ENCODE data around the gene SMARCE1.

SMARCE1 gene

GRCh38 chr17:40645291-40645690, 2.3 kb downstream of the SMARCE1 start:
- Histone ChIP-seq H3K9ac (ENCODE audit: low read depth, low read length) (peak overlapping the region; percentile 97), H3K4me1 (ENCODE audit: control insufficient read depth, insufficient read depth, low read length) (peaks cover 13% of the 10 kb centered on the region), H3K9me3 (replicated peaks; ENCODE audit: low read length) (no peaks in the 10 kb centered on the region), H3K27me3 (ENCODE audit: control insufficient read depth, insufficient read depth, low read length) (no peaks in the 10 kb centered on the region), H3K36me3 (ENCODE audit: insufficient read depth, low read length) (peaks cover 51% of the 10 kb centered on the region), H3K4me3 (ENCODE audit: low read length) (no peak overlapping the region), H3K4me2 (ENCODE audit: low read length) (peak overlapping the region; percentile 80)

GRCh38 chr17:40637931-40638330, 9.7 kb downstream of the SMARCE1 start:
- H3K4me1 ChIP-seq (ENCODE audit: control insufficient read depth, insufficient read depth, low read length): no peaks in the 10 kb centered on the region
- H3K4me3 ChIP-seq (ENCODE audit: low read length): no peak overlapping the region
- no peak overlapping the region for H3K4me2 ChIP-seq (ENCODE audit: low read length)
- no peak overlapping the region for H3K9ac ChIP-seq (ENCODE audit: low read depth, low read length)
- no peaks in the 10 kb centered on the region for H3K9me3 ChIP-seq (replicated peaks; ENCODE audit: low read length)
- peaks cover 92% of the 10 kb centered on the region for H3K36me3 ChIP-seq (ENCODE audit: insufficient read depth, low read length)
- H3K27me3 ChIP-seq (ENCODE audit: control insufficient read depth, insufficient read depth, low read length): no peaks in the 10 kb centered on the region

- H3K36me3 ChIP-seq (ENCODE audit: insufficient read depth, low read length): peaks cover 96% of the 10 kb centered on the region
- H3K9ac ChIP-seq (ENCODE audit: low read depth, low read length): no peak overlapping the region
- no peaks in the 10 kb centered on the region for H3K4me1 ChIP-seq (ENCODE audit: control insufficient read depth, insufficient read depth, low read length)
- H3K4me2 ChIP-seq (ENCODE audit: low read length): no peak overlapping the region
- no peak overlapping the region for H3K4me3 ChIP-seq (ENCODE audit: low read length)
- no peaks in the 10 kb centered on the region for H3K27me3 ChIP-seq (ENCODE audit: control insufficient read depth, insufficient read depth, low read length)
- no peaks in the 10 kb centered on the region for H3K9me3 ChIP-seq (replicated peaks; ENCODE audit: low read length)
These were observed 13.7 kb downstream of the SMARCE1 start for GRCh38 chr17:40633871-40634270.

- peaks cover 92% of the 10 kb centered on the region for H3K36me3 ChIP-seq (ENCODE audit: insufficient read depth, low read length)
- H3K27me3 ChIP-seq (ENCODE audit: control insufficient read depth, insufficient read depth, low read length): no peaks in the 10 kb centered on the region
- no peak overlapping the region for H3K9ac ChIP-seq (ENCODE audit: low read depth, low read length)
These were observed 15.4 kb downstream of the SMARCE1 start for GRCh38 chr17:40632216-40632615.

GRCh38 chr17:40629842-40630241, 17.8 kb downstream of the SMARCE1 start:
- peaks cover 70% of the 10 kb centered on the region for H3K36me3 ChIP-seq (ENCODE audit: insufficient read depth, low read length)
- H3K9ac ChIP-seq (ENCODE audit: low read depth, low read length): no peak overlapping the region
- H3K27me3 ChIP-seq (ENCODE audit: control insufficient read depth, insufficient read depth, low read length): no peaks in the 10 kb centered on the region

More at GRCh38 chr17:40632216-40632615, 15.4 kb downstream of the SMARCE1 start:
- Histone ChIP-seq H3K4me2 (ENCODE audit: low read length) (no peak overlapping the region), H3K9me3 (replicated peaks; ENCODE audit: low read length) (no peaks in the 10 kb centered on the region), H3K4me3 (ENCODE audit: low read length) (no peak overlapping the region), H3K4me1 (ENCODE audit: control insufficient read depth, insufficient read depth, low read length) (no peaks in the 10 kb centered on the region)

GRCh38 chr17:40625311-40625710, 22.3 kb downstream of the SMARCE1 start:
- Histone ChIP-seq H3K9ac (ENCODE audit: low read depth, low read length) (no peak overlapping the region), H3K9me3 (replicated peaks; ENCODE audit: low read length) (no peaks in the 10 kb centered on the region), H3K4me1 (ENCODE audit: control insufficient read depth, insufficient read depth, low read length) (no peaks in the 10 kb centered on the region), H3K4me3 (ENCODE audit: low read length) (no peak overlapping the region), H3K27me3 (ENCODE audit: control insufficient read depth, insufficient read depth, low read length) (peaks cover 7% of the 10 kb centered on the region), H3K4me2 (ENCODE audit: low read length) (no peak overlapping the region), H3K36me3 (ENCODE audit: insufficient read depth, low read length) (peaks cover 27% of the 10 kb centered on the region)

More at GRCh38 chr17:40629842-40630241, 17.8 kb downstream of the SMARCE1 start:
- Histone ChIP-seq H3K9me3 (replicated peaks; ENCODE audit: low read length) (no peaks in the 10 kb centered on the region), H3K4me2 (ENCODE audit: low read length) (no peak overlapping the region), H3K4me1 (ENCODE audit: control insufficient read depth, insufficient read depth, low read length) (no peaks in the 10 kb centered on the region), H3K4me3 (ENCODE audit: low read length) (no peak overlapping the region)

GRCh38 chr17:40623419-40624210, 24.0 kb downstream of the SMARCE1 start:
- no peak overlapping the region for H3K4me2 ChIP-seq (ENCODE audit: low read length)
- peaks cover 10% of the 10 kb centered on the region for H3K36me3 ChIP-seq (ENCODE audit: insufficient read depth, low read length)
- H3K9ac ChIP-seq (ENCODE audit: low read depth, low read length): no peak overlapping the region
- H3K27me3 ChIP-seq (ENCODE audit: control insufficient read depth, insufficient read depth, low read length): peaks cover 22% of the 10 kb centered on the region
- H3K4me3 ChIP-seq (ENCODE audit: low read length): no peak overlapping the region
- H3K4me1 ChIP-seq (ENCODE audit: control insufficient read depth, insufficient read depth, low read length): no peaks in the 10 kb centered on the region
- no peaks in the 10 kb centered on the region for H3K9me3 ChIP-seq (replicated peaks; ENCODE audit: low read length)

- no peak overlapping the region for H3K4me2 ChIP-seq (ENCODE audit: low read length)
- no peaks in the 10 kb centered on the region for H3K4me1 ChIP-seq (ENCODE audit: control insufficient read depth, insufficient read depth, low read length)
- peaks cover 31% of the 10 kb centered on the region for H3K27me3 ChIP-seq (ENCODE audit: control insufficient read depth, insufficient read depth, low read length)
- H3K9ac ChIP-seq (ENCODE audit: low read depth, low read length): no peak overlapping the region
- H3K9me3 ChIP-seq (replicated peaks; ENCODE audit: low read length): no peaks in the 10 kb centered on the region
- no peak overlapping the region for H3K4me3 ChIP-seq (ENCODE audit: low read length)
- H3K36me3 ChIP-seq (ENCODE audit: insufficient read depth, low read length): no peaks in the 10 kb centered on the region
These were observed 25.1 kb downstream of the SMARCE1 start for GRCh38 chr17:40622509-40622928.

- Histone ChIP-seq H3K4me3 (ENCODE audit: low read length) (no peak overlapping the region), H3K9ac (ENCODE audit: low read depth, low read length) (no peak overlapping the region), H3K4me1 (ENCODE audit: control insufficient read depth, insufficient read depth, low read length) (no peaks in the 10 kb centered on the region), H3K9me3 (replicated peaks; ENCODE audit: low read length) (no peaks in the 10 kb centered on the region), H3K36me3 (ENCODE audit: insufficient read depth, low read length) (no peaks in the 10 kb centered on the region), H3K4me2 (ENCODE audit: low read length) (no peak overlapping the region), H3K27me3 (ENCODE audit: control insufficient read depth, insufficient read depth, low read length) (peaks cover 40% of the 10 kb centered on the region)
These were observed 26.0 kb downstream of the SMARCE1 start for GRCh38 chr17:40621578-40621977.

- H3K4me2 ChIP-seq (ENCODE audit: low read length): no peak overlapping the region
- H3K36me3 ChIP-seq (ENCODE audit: insufficient read depth, low read length): no peaks in the 10 kb centered on the region
- H3K9me3 ChIP-seq (replicated peaks; ENCODE audit: low read length): no peaks in the 10 kb centered on the region
- no peak overlapping the region for H3K9ac ChIP-seq (ENCODE audit: low read depth, low read length)
- H3K27me3 ChIP-seq (ENCODE audit: control insufficient read depth, insufficient read depth, low read length): peaks cover 46% of the 10 kb centered on the region
- H3K4me3 ChIP-seq (ENCODE audit: low read length): no peak overlapping the region
- H3K4me1 ChIP-seq (ENCODE audit: control insufficient read depth, insufficient read depth, low read length): no peaks in the 10 kb centered on the region
These were observed 26.6 kb downstream of the SMARCE1 start for GRCh38 chr17:40621019-40621418.

- H3K4me3 ChIP-seq (ENCODE audit: low read length): no peak overlapping the region
- no peak overlapping the region for H3K9ac ChIP-seq (ENCODE audit: low read depth, low read length)
- no peaks in the 10 kb centered on the region for H3K4me1 ChIP-seq (ENCODE audit: control insufficient read depth, insufficient read depth, low read length)
These were observed 28.6 kb downstream of the SMARCE1 start for GRCh38 chr17:40618754-40619625.

More at GRCh38 chr17:40618754-40619625, 28.6 kb downstream of the SMARCE1 start:
- H3K4me2 ChIP-seq (ENCODE audit: low read length): no peak overlapping the region
- H3K27me3 ChIP-seq (ENCODE audit: control insufficient read depth, insufficient read depth, low read length): peaks cover 62% of the 10 kb centered on the region
- no peaks in the 10 kb centered on the region for H3K9me3 ChIP-seq (replicated peaks; ENCODE audit: low read length)
- no peaks in the 10 kb centered on the region for H3K36me3 ChIP-seq (ENCODE audit: insufficient read depth, low read length)

Data from skeletal muscle satellite cell (primary cell).